ENCODE data around the gene CD14.
"Not testable (repeated sequence)": the region's sequence is repeated elsewhere in the genome, so short reads cannot be mapped to it uniquely, and the experiment has no call there.

Gene CD14

GRCh38 chr5:140605879-140606278, 27.1 kb downstream of the CD14 start:
- Histone ChIP-seq H3K79me2 (ENCODE audit: insufficient read depth, low read depth) (no peaks in the 10 kb centered on the region), H3K27me3 (ENCODE audit: insufficient read depth, low read depth) (no peaks in the 10 kb centered on the region), H2AFZ (ENCODE audit: low read depth) (no peak overlapping the region), H4K20me1 (ENCODE audit: insufficient read depth) (no peaks in the 10 kb centered on the region), H3K4me2 (no peak overlapping the region), H3K27ac (no peak overlapping the region), H3K36me3 (ENCODE audit: insufficient read depth) (no peaks in the 10 kb centered on the region), H3K4me1 (ENCODE audit: low read depth, poor library complexity, severe bottlenecking) (no peaks in the 10 kb centered on the region), H3K9ac (no peak overlapping the region), H3K4me3 (IDR thresholded peaks at IDR 0.05; ENCODE audit: insufficient read depth, low read depth, low read length) (no peak overlapping the region)
- TF ChIP-seq CTCF (conservative IDR thresholded peaks at IDR 0.05; ENCODE audit: low read depth, low read length) = no peak

GRCh38 chr5:140603734-140604133, 29.2 kb downstream of the CD14 start:
- H3K4me2 ChIP-seq = no peak overlapping the region
- H3K27ac ChIP-seq = no peak overlapping the region
- no peak overlapping the region for H3K9ac ChIP-seq
- H3K4me1 ChIP-seq (ENCODE audit: low read depth, poor library complexity, severe bottlenecking) = no peaks in the 10 kb centered on the region
- no peak overlapping the region for H2AFZ ChIP-seq (ENCODE audit: low read depth)
- no peaks in the 10 kb centered on the region for H3K36me3 ChIP-seq (ENCODE audit: insufficient read depth)
- H4K20me1 ChIP-seq (ENCODE audit: insufficient read depth) = no peaks in the 10 kb centered on the region
- no peaks in the 10 kb centered on the region for H3K27me3 ChIP-seq (ENCODE audit: insufficient read depth, low read depth)
- no peaks in the 10 kb centered on the region for H3K79me2 ChIP-seq (ENCODE audit: insufficient read depth, low read depth)
- TF ChIP-seq CTCF (conservative IDR thresholded peaks at IDR 0.05; ENCODE audit: low read depth, low read length) = no peak
- H3K4me3 ChIP-seq (IDR thresholded peaks at IDR 0.05; ENCODE audit: insufficient read depth, low read depth, low read length) = no peak overlapping the region

- not testable (repeated sequence) for H3K9ac ChIP-seq; H3K36me3 ChIP-seq (ENCODE audit: insufficient read depth); H3K4me2 ChIP-seq; H2AFZ ChIP-seq (ENCODE audit: low read depth); H4K20me1 ChIP-seq (ENCODE audit: insufficient read depth); H3K27me3 ChIP-seq (ENCODE audit: insufficient read depth, low read depth); H3K27ac ChIP-seq; H3K4me3 ChIP-seq (IDR thresholded peaks at IDR 0.05; ENCODE audit: insufficient read depth, low read depth, low read length); H3K4me1 ChIP-seq (ENCODE audit: low read depth, poor library complexity, severe bottlenecking); H3K79me2 ChIP-seq (ENCODE audit: insufficient read depth, low read depth)
Observed at GRCh38 chr5:140603446-140603698, 29.6 kb downstream of the CD14 start.

GRCh38 chr5:140602147-140602546, 30.8 kb downstream of the CD14 start:
- no peak overlapping the region for H3K4me3 ChIP-seq (IDR thresholded peaks at IDR 0.05; ENCODE audit: insufficient read depth, low read depth, low read length)
- no peaks in the 10 kb centered on the region for H3K79me2 ChIP-seq (ENCODE audit: insufficient read depth, low read depth)
- no peak overlapping the region for H3K27ac ChIP-seq
- H2AFZ ChIP-seq (ENCODE audit: low read depth) = no peak overlapping the region
- TF ChIP-seq CTCF (conservative IDR thresholded peaks at IDR 0.05; ENCODE audit: low read depth, low read length) = no peak
- no peaks in the 10 kb centered on the region for H3K27me3 ChIP-seq (ENCODE audit: insufficient read depth, low read depth)
- H4K20me1 ChIP-seq (ENCODE audit: insufficient read depth) = no peaks in the 10 kb centered on the region
- no peaks in the 10 kb centered on the region for H3K36me3 ChIP-seq (ENCODE audit: insufficient read depth)
- no peaks in the 10 kb centered on the region for H3K4me1 ChIP-seq (ENCODE audit: low read depth, poor library complexity, severe bottlenecking)
- H3K9ac ChIP-seq = no peak overlapping the region
- no peak overlapping the region for H3K4me2 ChIP-seq

GRCh38 chr5:140600096-140600495, 32.9 kb downstream of the CD14 start:
- Histone ChIP-seq H4K20me1 (ENCODE audit: insufficient read depth) (no peaks in the 10 kb centered on the region), H3K4me3 (IDR thresholded peaks at IDR 0.05; ENCODE audit: insufficient read depth, low read depth, low read length) (no peak overlapping the region), H3K79me2 (ENCODE audit: insufficient read depth, low read depth) (no peaks in the 10 kb centered on the region), H3K4me2 (no peak overlapping the region), H3K27me3 (ENCODE audit: insufficient read depth, low read depth) (no peaks in the 10 kb centered on the region), H3K36me3 (ENCODE audit: insufficient read depth) (no peaks in the 10 kb centered on the region), H3K4me1 (ENCODE audit: low read depth, poor library complexity, severe bottlenecking) (peaks cover 11% of the 10 kb centered on the region), H2AFZ (ENCODE audit: low read depth) (no peak overlapping the region), H3K9ac (no peak overlapping the region), H3K27ac (no peak overlapping the region)
- TF ChIP-seq CTCF (conservative IDR thresholded peaks at IDR 0.05; ENCODE audit: low read depth, low read length) = no peak
